GM21447 (cell line): ENCODE measurements around the gene MED13L.

ENCODE experiments used
- ATAC-seq: cut with Tn5 transposase; IDR thresholded peaks from one replicate; pipeline ENCODE4 v1.9.1; 2021; ENCODE audit not compliant: unreplicated experiment

The MED13L gene

DNA sequence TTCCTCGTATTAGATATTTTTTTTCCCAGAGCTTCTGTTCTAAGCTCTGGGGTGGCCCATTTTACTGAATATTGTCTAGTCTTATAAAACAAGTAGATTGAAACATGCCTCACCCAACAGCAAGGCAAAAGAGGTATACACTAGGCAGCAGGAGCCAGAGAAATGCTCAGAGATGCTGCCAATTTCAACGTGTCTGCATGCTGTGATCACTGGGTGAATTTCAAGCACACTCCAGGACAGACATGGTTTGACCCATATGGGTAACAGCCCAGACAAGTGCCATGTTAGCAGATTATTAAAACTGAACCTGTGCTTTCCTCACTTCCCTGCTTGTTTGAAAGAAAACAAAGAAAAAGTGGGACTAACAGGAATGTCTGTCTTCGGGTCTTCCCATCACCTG lies 321.3 kb downstream of the MED13L start:
- ATAC-seq: no peak

DNA sequence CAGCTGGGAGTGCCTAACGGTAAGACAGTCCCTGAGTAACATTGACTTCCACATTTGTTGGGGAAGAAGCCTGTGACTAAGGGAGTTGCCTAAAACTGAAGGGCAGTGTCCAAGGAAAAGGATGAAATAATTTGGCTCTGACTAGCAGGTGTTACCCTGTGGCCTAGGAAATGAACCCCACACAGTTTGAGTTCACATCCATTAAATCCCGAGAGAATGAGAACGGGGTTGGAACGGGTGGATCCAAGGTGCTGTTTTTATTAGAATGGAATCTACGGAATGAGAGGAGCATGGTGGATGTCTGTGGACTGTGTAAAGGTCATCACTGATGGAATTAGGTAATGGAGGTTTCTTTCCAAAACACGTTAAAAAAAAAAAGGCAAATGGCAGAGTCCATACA lies 324.0 kb downstream of the MED13L start:
- ATAC-seq: no peak

DNA sequence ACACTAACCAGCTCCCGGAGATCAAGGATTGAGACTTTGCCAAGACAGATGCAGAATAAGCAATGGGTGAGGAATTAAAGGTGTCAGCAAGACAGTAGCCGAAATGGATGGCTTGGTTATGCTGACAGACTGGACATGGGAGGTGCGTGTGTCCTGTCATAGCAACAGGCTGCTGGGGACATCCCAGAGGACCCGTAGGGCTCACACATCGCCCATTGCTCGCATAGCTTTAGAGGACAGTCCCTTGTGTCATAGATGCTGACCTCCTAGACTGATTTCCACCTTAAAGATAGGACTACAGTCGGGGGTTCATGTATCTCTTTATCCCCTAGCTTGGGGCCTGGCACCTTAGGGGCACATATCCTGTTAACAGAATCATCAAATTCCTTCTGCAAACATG lies 324.5 kb downstream of the MED13L start:
- no peak for ATAC-seq

DNA sequence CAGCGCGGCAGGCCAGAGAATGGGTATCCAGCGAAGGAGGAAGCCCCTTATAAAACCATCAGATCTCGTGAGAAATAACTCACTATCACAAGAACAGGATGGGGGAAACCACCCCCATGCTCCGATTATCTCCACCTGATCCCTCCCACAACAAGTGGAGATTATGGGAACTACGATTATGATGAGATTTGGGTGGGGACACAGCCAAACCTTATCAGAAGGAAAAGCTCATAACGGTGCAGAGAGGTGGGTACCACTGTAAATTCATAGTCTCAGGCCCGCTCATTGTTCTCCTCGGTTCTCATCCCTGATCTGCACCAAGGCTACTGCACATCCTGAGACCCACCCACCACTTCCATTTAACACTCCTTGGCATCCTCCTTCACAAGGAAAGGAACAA lies 326.5 kb downstream of the MED13L start:
- ATAC-seq: no peak

DNA sequence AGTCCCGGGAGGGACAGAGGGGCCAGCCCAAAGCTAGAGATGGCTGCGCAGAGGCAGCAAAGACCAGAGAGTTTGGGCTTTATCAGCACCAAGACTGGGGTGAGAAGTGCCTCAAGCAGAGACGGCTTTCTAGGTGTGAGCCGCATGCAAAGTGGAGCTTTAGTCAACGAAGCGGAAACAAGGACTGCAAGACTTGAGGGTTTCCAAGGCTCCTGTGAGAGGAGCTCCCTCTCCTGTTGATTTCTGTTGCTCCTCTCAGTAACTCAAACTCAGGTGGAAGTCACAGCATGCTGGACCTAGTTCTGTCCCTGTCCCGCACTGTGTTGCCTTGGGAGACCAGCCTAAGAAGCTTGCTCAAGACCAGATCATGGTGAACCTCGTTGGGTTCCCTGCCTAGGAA lies 327.8 kb downstream of the MED13L start:
- ATAC-seq: no peak

DNA sequence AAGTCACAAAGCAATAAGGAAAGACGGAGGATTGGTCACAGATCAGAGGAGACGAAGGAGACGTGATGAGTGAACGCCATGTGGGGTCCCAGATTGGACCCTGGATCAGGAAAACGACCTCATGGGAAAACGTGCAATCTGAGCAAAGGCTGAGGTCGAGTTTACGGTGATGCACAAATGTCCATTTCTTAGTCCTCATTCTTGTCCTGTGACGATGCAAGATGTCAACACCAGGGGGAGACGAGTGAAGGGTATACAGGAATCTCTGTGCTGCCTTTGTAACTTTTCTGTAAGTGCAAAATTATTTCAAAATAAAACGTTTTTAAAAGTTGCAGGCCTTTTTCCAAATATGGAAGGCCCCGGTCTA lies 329.8 kb downstream of the MED13L start:
- no peak for ATAC-seq

DNA sequence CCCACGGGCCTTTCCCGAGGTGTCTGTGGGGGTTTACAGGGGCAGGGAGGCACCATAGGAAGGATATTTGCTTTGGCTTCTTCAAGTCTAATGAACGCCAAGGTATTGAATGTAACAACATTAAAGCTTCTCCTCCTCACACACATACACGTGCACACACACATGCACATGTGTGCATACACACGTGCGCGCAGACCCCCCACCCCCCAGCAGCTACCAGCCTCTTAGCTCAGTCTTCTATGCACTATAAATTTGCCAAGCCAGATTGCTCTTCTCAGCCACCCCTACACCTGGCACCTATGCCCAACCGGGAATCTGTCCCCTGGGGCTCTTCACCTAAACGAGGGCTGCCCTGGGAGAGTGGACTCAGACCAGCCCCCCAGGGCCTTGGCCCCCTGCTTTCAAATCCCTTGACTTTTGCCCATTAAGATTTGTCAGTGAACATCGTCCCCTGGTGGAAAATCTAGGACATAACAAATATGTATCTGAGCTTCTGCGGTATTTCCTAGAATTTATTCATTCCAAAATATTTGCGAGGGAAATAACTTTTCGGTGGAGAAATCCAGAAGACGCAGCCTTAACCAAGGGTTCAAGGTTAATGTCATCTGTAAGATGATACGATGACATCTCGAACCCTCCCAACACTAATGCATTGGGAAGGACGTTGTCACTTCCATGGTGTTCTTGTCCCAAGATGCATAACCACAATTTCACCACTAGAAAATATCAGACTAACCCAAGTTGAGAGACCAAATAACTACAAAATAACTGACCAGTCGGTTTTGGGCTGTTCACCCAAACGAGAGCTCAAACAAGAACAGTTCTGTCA lies 330.4 kb downstream of the MED13L start:
- no peak for ATAC-seq

DNA sequence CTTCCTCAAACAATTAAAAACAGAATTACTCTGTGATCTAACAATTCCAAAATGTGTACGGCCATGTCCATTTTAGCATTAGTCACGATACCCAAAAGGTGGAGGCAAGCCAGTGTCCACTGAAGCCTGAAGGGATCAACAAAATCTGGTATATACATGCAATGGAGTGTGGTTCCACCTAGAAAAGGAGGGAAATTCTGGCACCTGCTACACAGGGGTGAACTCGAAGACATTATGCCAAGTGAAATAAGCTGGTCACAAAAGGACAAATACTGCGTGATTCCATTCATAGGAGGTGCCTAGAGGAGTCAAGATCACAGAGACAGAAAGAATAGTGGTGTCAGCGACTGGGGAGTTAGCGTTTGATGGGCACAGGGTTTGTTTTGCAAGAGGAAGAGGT lies 331.4 kb downstream of the MED13L start:
- ATAC-seq: no peak

DNA sequence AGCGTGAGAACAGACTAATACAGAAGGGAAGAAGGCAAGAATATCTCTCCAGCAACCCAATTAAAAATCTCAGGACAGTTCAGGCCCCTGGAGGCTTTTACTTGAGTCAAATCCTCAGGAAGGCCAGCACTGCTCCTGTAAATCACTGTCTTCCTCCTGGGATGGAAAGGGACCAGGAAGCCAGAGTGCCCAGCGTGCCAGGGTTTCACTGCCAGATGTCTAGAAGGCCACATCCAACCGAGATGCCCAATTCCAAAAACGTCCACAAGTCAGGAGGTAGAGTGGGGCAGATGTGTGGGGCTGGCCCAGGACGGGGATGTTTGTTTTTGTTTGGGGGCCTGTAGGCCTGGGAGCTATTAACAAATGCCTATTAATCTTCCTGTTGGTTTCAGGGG lies 332.0 kb downstream of the MED13L start:
- no peak for ATAC-seq

DNA sequence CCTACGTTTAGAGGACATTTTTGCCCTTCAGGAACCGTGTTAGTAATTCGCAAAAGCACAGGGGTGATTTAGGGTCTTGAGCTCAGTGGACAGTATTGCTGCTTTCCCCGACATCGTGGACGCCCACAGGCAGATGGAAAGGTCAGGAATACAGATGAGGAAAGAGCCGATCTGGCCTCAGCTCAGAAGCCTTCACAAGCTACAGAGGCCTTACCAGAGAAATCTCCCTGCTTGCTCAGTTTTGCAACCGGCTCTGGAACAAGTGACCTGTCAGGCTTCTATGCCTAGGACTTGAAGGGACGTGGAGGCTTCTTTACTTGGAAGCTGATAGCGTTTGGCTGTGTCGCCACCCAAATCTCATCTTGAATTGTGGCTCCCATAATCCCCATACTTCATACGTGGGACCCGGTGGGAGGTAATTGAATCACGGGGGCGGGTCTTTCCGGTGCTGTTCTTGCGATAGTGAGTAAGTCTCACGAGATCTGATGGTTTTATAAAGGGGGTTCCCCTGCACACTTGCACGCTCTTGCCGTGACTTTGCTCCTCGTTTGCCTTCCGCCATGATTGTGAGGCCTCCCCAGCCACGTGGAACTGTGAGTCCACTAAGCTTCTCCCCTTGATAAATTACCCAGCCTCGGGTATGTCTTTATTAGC lies 332.5 kb downstream of the MED13L start:
- no peak for ATAC-seq

DNA sequence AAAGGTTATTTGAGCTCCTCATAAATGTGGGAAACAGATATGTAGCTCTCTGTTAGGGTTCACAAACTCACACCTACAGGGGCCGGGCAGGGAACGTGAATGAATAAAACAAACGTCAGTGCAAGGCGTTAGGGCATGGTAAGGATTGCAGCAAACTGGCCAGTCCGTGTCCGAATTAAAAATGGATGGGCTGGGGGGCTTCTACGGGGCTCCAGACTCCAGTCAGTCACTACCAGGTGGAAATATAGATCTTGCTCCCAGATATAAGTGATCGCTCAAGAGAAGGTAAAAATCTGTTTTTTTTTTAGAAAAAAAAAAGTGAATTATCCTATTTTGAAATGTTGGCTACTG lies 333.1 kb downstream of the MED13L start:
- ATAC-seq: no peak

DNA sequence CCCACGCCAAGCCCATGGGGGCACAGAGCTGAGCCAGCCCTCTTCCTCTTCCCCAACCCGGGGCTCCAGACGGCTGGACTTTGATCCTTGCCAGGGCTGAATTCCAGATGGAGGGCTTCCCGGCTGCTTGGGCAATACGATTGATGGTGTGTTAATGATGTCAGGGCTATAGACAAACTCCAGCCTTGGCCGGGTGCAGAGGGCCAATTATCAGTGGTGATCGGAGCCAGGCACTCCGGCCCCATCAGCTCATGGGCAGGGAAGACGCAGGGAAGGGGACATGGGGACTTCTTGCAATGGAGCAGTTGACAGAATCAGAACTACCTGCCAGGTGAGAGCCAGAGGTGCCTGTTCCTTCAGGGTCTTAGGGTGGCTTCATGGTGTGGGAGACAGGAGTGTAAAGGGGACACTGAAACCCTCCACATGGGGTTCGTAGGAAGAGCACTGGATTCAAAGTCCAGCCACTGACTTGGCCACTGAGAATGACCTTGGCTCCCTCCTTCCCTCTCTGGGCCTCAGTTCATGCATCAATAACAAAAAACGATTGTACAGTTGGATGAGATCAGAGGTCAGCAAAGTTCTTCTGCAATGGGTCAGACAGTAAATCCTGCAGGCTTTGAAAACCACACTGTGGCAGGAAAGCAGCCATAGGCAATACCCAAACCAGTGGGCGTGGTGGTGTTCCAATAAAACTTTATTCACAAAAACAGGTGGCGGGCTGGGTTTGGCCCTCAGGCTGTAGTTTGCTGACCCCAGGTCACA lies 333.7 kb downstream of the MED13L start:
- no peak for ATAC-seq

DNA sequence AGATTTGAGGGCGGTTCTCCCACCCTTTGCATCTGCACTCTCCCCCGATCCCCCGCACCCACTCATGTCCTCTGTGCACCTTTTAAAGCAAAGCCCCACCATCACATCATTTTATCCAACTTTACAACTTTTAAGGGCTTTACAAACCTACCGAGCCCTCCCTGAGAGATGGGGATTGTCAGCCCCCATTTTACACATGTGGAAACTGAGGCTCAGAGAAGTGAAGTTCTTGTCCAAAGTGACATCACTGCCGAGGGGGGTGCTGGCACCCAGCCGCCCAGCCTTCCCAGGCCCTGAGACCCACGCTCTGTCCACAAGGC lies 334.2 kb downstream of the MED13L start:
- no peak for ATAC-seq

DNA sequence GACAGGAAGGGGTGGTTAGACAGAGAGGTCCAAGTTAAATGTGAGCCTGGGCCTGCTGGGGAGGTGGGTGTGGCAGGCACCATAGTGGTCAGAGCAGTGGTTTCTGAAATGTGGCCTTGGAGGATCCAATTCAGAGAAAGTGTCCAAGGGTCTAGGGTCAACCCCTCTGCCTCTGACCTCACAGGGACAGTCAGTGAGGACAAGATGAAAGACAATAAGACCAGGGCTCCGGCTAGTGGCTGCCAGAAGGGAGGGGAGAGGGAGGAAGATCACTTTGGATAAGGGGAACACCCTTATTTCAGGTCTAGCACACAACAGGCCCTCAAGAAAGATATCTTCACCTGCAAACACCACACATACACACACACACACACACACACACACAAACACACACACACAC lies 335.1 kb downstream of the MED13L start:
- ATAC-seq: no peak

DNA sequence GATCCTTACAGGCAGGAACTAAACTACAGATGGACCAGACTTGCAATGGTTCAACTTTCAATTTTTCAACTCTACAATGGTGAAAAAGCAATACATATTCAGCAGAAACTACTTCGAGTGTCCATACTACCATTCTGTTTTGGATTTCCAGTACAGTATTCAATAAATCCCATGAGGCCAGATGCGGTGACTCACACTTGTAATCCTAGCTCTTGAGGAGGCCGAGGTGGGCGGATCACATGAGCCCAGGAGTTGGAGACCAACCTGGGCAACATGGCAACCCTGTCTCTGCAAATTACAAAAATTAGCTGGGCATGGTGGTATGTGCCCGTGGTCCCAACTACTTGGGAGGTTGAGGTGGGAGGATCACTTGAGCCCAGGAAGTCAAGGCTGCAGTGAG lies 336.1 kb downstream of the MED13L start:
- no peak for ATAC-seq

DNA sequence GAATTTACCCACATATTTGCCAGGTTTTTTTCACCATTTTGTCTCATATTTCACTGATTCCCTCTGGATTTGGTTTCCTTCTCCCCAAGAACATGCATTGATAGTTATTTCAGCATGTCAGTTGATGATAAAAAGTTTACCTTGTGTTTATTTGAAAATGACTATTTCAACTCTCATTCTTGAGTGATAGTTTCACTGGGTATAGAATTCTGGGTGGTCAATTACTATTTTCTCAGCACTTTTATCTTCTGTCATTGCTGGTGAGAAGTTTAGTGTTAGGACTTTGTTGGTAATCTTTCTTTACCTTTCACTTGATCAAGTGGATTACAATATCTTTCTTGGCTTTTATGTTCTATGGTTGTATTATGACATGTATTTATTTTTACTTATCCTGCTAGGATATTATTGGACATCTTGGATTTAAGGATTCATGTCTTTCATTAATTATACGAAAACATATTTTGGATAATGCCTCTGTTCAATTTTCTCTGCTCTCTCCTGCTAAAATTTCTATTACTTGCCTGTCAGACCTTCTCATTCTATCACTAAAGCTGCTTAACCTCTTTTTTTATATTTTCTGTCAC lies 338.6 kb downstream of the MED13L start:
- ATAC-seq: no peak

DNA sequence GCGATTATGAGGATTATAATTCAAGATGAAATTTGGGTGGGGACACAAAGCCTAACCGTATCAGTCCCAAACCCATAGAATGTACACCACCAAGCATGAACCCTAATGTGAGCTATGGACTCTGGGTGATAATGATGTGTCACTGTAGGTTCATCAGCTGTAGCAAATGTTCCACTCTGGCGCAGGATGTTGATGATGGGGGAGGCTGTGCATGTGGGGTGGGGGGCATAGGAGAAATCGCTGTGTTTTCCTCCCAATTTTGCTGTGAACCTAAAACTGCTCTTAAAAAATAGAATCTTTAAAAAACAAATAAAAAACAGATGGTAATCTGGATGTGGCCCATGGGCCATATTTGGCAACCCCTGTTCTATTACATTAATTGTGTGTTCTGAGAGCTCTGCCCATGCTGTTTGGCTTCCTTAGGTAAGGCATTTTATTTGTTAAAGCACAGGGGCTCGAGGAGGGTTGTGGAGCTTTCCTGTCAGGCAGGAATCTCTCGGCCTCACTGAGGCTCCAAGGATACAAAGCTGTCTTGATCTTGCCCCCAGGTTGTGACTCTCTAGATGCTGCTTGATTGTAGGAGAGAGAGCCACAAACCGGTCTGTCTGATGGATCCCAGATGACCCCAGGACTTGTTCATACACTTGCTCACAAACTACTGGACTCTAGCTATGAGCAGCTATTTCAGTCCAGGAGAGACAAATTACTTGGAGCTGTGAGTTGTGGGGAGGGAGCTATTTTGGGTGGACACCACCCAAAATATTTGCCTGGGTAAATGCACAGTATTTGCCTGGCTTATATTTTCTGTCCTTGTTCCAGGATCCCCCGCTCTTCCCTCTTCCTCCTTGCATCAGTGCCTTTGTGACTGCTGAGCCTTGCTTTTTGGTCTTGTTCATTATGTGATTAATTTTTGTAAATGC lies 340.2 kb downstream of the MED13L start:
- no peak for ATAC-seq

DNA sequence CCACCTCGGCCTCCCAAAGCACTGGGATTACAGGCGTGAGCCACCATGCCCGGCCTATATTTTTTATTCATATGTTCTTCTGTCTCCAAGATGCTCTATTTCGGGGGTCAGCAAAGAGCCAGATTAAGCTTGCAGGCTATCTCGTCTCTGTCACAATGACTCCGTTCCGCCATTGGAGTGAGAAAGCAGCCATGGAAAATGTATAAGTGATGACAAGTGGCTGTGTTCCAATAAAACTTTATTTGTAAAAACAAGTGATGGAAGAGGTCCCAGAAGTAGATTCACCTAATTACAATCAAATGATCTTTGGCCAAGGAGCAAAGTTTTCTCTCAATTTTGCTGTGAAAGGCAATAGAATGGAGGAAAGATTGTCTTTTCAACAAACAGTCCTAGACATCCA lies 342.6 kb downstream of the MED13L start:
- no peak for ATAC-seq

DNA sequence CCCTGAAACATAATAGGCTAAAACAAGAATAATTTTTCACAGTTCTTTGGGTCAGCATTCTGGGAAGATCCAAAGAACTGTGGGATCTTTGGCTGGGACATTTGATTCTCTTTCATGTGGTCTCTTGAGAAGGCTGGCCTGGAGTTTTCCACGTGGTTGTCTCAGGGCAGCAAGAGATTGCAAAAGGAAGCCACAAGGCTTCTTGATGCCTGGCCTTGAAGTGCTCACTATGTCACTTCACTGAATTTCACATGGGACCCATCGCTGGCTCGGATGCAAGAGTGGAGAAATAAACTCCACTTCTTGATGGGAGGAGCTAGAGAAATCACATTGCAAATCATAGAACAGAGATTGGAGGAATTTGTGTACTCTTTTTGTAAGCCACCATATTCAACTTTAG lies 343.4 kb downstream of the MED13L start:
- no peak for ATAC-seq

DNA sequence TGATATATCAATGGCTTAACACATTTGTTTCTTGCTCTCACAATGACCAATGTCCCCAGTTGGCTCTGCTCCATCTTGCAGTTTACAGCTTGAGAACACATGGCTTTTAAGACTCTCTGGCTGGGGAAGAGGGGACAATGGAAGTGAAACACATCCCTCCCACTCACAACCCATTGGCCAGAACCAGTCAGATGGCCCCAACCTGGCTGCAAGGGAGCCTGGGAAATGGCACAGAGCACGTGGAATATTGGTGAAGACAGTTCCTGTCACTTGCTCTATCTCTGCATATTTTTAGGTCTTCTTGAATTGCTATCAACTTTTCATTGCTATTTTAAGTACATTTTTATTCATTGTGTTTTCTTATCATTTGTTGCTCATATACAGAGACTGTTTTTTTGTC lies 345.4 kb downstream of the MED13L start:
- ATAC-seq: no peak

DNA sequence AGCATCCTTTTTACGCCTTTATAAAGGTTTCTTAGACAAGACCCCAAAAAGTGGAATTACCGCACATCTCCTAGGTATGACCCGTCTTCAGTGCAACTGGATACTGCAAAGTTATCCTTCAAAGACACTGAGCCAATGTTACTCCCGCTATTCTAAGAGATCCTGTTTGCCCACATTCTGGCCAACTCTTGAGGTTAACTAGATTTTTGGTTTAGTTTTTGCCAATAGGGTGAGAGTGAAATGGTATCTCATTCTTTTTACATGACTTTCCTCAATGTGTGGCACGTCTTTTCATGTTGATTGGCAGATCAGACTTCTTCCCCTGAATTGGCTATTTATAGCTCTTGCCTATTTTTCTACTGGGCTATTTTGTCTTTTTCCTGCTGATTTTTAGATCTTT lies 347.2 kb downstream of the MED13L start:
- no peak for ATAC-seq
